HG03103 (cell line): Measurements from ENCODE around the gene JOSD2.
"Not testable (repeated sequence)": the region's sequence is repeated elsewhere in the genome, so short reads cannot be mapped to it uniquely, and the experiment has no call there.

ENCODE experiments used
- ATAC-seq: cut with Tn5 transposase; IDR thresholded peaks from one replicate; pipeline ENCODE4 v1.9.1; 2021; ENCODE audit warnings: low read depth; ENCODE audit not compliant: unreplicated experiment

Gene JOSD2

GRCh38 chr19:50547385-50548190 lies 36.6 kb upstream of the JOSD2 start:
- no peak for ATAC-seq

DNA sequence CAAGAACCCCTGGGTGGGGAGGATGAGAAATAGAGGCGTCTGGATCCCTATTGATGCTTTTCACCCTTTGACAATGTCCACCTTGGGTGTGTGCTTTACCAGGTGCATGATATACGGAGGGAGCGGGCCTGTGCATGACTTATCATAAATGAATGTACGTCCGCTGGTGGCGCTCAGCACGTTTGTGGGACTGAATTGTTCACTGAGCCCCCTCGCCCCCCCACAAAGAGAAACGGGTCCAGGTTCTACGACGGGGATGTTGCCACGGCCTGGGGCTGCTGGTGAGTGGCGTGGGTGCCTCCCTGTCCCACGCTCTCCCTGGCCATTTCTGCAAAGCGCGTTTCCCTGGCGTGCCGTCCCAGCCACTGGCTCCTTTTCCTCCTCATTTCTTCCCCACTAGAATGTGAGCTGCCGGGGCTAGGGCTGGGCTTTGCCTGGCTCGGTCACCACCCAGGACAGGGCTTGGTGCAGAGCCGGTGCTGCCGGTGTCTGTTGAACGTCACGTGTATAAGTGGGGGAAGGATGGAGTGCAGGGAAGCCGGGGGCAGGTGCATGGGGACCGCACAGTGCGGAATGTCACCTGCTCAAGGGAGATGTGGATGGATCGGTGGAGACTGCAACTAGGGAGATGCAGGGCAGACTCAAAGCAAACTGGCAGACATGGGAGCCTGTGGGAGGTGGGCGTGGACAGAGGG lies 35.7 kb upstream of the JOSD2 start:
- no peak for ATAC-seq

GRCh38 chr19:50542943-50543342 lies 32.0 kb upstream of the JOSD2 start:
- no peak for ATAC-seq

GRCh38 chr19:50537769-50538230 lies 26.8 kb upstream of the JOSD2 start:
- ATAC-seq, result no peak

DNA sequence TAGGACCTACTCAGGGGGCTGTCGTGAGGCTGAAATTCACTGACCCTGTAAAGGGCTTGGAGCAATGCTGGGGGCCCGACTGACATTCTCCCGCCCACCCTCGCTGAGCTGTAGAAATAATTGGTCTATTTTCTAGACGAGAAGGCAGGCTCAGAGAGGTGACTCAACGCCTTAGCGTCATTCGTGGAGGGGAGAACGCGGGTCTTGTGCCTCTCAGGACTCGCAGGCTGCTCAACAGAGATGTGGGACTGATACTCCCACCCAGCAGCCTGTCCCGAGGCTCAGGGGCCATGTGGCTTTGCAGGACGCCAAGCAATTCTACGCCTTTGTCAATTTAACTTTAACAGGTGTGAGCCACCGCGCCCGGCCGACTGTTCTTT lies 26.3 kb upstream of the JOSD2 start:
- no peak for ATAC-seq

GRCh38 chr19:50536662-50537305 lies 25.8 kb upstream of the JOSD2 start:
- no peak for ATAC-seq

DNA sequence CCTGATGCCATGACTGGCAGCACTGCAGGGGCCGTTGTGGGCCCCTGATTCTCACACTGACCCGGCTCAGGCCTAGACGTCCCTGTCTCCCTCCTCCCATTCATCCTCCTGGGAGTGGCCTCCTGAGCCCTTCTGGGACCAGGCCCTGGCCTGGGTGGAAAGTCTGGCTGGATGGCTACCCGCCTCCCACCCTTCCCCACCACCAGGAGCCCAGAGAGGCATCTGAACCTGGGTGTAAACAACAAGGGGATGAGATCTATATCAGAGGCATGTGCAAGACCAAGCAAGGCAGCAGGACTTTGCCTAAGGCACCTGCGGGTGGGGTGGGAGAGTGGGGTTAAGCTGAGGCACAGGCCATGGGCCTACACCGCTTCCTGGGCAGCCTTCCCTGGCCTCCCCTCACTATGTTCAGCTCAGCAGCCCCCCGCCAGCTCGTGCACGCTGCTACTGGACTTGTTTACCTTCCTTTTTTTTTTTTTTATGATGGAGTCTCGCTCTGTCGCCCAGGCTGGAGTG lies 24.7 kb upstream of the JOSD2 start:
- ATAC-seq, result no peak

GRCh38 chr19:50534478-50534877 lies 23.5 kb upstream of the JOSD2 start:
- no peak for ATAC-seq

- no peak for ATAC-seq
Observed at GRCh38 chr19:50532952-50533351, 22.0 kb upstream of the JOSD2 start.

- ATAC-seq, result no peak
Observed at GRCh38 chr19:50531171-50531612, 20.2 kb upstream of the JOSD2 start.

DNA sequence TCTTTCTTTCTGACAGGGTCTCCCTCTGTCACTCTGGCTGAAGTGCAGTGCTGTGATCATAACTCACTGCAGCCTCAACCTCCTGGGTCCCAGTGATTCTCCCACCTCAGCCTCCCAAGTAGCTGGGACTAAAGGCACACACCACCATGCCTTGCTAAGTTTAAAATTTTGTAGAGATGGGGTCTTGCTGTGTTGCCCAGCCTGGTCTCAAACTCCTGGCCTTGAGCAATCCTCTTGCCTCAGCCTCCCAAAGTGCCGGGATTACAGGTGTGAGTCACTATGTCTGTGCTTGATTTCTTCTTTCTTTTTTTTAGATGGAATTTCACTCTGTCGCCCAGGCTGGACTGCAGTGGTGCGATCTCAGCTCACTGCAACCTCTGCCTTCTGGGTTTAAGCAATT lies 17.1 kb upstream of the JOSD2 start:
- not testable (repeated sequence) for ATAC-seq

- no peak for ATAC-seq
Observed at GRCh38 chr19:50522881-50523280, 11.9 kb upstream of the JOSD2 start.

DNA sequence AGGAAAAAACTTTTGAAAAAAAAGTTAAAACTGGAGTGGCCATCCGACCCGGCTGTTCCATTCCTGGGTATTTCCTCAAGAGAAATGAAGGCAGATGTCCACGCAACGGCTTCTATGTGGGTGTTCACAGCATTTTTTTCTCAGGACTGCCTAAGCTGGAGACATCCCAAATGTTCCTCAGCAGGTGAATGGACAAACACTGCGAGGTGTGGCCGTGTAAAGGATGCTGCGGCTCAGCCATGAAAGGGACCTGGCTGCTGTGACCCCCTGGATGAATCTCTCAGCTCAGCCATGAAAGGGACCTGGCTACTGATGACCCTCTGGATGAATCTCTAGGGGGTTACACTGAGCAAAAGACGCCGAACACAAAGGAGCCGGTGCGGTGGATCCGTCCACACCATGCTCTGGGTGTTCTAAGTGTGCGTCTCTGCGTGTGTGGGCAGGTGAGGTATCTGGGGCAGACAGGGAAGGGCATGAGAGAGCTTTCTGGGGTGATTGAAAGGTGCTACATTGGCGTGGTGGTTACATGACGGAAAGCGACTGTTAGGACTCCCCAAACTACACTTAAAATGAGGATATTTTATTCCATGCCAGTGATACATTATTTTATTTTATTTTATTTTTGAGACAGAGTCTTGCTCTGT lies 10.0 kb upstream of the JOSD2 start:
- ATAC-seq, result no peak

DNA sequence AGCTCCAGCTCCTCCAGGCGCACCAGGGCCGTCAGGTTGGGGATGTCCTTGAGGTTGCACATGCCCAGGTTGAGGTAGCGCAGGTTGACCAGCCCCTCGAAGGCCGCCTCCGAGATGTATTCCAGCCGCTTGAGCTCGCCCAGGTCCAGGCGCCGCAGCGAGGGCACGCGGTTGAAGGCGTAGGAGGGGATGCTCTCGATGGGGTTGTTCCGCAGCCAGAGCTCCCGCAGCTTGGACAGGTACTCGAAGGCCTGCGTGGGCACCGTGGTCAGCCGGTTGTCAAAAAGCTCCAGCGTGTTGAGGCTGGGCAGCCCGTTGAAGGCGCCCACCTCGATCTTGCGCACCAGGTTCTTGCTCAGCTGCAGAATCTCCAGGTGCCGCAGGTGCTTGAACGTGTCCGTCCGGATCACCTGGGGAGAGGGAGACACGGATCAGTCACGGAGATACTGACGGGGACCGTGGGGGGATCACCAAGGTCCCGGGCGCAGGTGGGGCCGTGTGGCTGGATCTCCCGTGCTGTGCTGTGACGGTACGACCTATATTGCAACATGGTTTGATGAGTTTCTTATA lies 8.1 kb upstream of the JOSD2 start:
- no peak for ATAC-seq

GRCh38 chr19:50518091-50519005 lies 7.4 kb upstream of the JOSD2 start:
- no peak for ATAC-seq

GRCh38 chr19:50517704-50518075 lies 6.7 kb upstream of the JOSD2 start:
- ATAC-seq, result no peak

DNA sequence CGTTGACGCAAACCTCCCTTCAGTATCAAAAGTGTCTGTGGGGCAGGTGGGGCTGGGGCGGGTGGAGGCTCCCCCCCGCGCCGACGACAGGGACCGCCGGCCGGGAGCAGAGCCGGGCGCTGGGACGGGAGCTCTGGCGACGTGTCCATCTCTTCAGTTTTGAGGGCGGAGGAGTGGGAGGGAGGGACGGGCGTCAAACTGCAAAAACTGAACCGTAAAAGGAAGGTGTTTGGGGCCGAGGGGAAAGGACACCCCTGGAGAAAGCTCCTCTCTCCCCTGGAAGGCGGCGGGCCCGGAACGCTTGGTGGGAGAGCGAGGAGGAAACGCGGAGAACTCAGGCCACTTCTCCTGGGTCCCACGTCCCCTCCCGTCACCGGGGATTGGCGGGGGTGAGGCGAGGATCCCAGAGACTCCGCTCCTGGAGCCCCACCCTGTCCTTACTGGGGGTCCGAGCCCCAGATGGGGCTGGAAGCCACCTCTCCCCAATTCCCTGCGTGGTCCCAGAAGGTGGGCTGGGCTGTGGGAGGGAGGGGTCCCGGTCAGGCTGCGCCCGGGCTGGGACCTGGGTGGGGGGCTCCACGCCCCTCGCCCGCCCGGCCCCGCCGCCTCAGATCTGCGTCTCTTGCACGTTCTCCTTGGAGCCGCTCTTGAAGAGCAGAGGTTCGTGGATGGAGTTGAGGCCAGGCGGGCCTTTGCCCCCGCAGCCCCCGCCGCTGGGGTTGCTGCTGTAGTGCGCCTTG lies 6.1 kb upstream of the JOSD2 start:
- ATAC-seq, result no peak

- no peak for ATAC-seq
Observed at GRCh38 chr19:50516456-50516855, 5.5 kb upstream of the JOSD2 start.

GRCh38 chr19:50515168-50515561 lies 4.2 kb upstream of the JOSD2 start:
- ATAC-seq, result no peak
